Heart right ventricle (tissue), 16 donors: Measurements from ENCODE around the gene CYP27A1. TPM values are rescaled to one million over a fixed set of nuclear protein-coding genes. Genes with fewer than 3 reads are reported as not detected.

Experiments used
- ATAC-seq, 8 donors: fragments of 200-7000 bp; cut with Tn5 transposase; one replicate each; pipeline ENCODE4 v1.9.1; 2020; ENCODE audit warnings: mild to moderate bottlenecking in 8 of 8, moderate library complexity in 8 of 8, moderate number of reproducible peaks in 1 of 8
- DNase-seq, 2 donors: peaks; one replicate each; pipeline ENCODE4 v3.0.0-alpha.2; 2020
- H3K27ac ChIP-seq, 10 donors: fragments of 200-600 bp; sonication (generic) in 2 of 10; one replicate each; pipeline versions ENCODE4 v1.5.0 to v1.8.0; 2020 to 2022; ENCODE audit warnings: mild to moderate bottlenecking in 3 of 10
- H3K27me3 ChIP-seq, 7 donors: fragments of 200-600 bp; one replicate each; pipeline ENCODE4 v1.8.0; 2021 to 2022; ENCODE audit warnings: mild to moderate bottlenecking in 2 of 7
- H3K36me3 ChIP-seq, 9 donors: fragments of 200-600 bp; sonication (generic) in 1 of 9; one replicate each; pipeline versions ENCODE4 v1.5.0 to v1.8.0; 2020 to 2022; ENCODE audit warnings: mild to moderate bottlenecking in 2 of 9
- H3K4me1 ChIP-seq, 9 donors: fragments of 200-600 bp; sonication (generic) in 1 of 9; one replicate each; pipeline versions ENCODE4 v1.5.0 to v1.8.0; 2020 to 2022; ENCODE audit warnings: mild to moderate bottlenecking in 4 of 9
- H3K4me3 ChIP-seq, 10 donors: fragments of 200-600 bp; sonication (generic) in 2 of 10; one replicate each; pipeline versions ENCODE4 v1.5.0 to v1.8.0; 2020 to 2022; ENCODE audit warnings: mild to moderate bottlenecking in 7 of 10, moderate library complexity in 2 of 10
- H3K9me3 ChIP-seq, 11 donors: fragments of 200-600 bp in 10 of 11; sonication (generic) in 2 of 11; one replicate each; pipeline versions ENCODE4 v1.5.0 to v1.8.0; 2013 to 2022; ENCODE audit warnings: mild to moderate bottlenecking in 2 of 11, control low read depth in 1 of 11, moderate library complexity in 1 of 11
- CTCF ChIP-seq, 9 donors: fragments of 200-600 bp; sonication (generic) in 2 of 9; IDR thresholded peaks; one replicate each; pipeline versions ENCODE4 v1.5.0 to v1.8.0; 2021 to 2022; ENCODE audit warnings: antibody characterized with exemption in 9 of 9, mild to moderate bottlenecking in 5 of 9, moderate library complexity in 1 of 9
- WGBS, 2 donors: extraction: QIAGEN DNeasy Blood & Tissue Kit; methylation state at CpG; one replicate each; pipeline ENCODE4 v1.1.7; 2013; ENCODE audit warnings: inconsistent platforms in 1 of 2; 5-methylcytosine and 5-hydroxymethylcytosine counted together
- intact Hi-C, 10 donors: fragments of 100-400 bp; cut with DNase I; formaldehyde crosslinking; loops; one replicate each; pipeline versions ENCODE4 v1.11.1 to v1.14.2; 2022
- polyA plus RNA-seq, 2 donors: library from polyadenylated mRNA; stranded (reverse); fragments of 200-250 nt; gene quantifications; one replicate each; pipeline ENCODE4 v1.2.3, GENCODE V29; 2013
- total RNA-seq, 10 donors: library from RNA; stranded (reverse); fragmentation: NEBNext Ultra II Directional in 3 of 10; extraction: Animal tissue kit (Norgen Biotek cat#: 25700) in 3 of 10; gene quantifications; one replicate each; pipeline versions ENCODE4 v1.2.1 to v1.2.4, GENCODE V29; 2021 to 2023
- donor health status: Arrhythmogenic right ventricular cardiomyopathy.
- donor health status: ischemic (EF 13 %, LVEDD 7.1; RV severe dilation, severe dysfunction).
- donor health status: healthy with polysubstance abuse.
- donor health status: DM: no; HTN: yes; CAD: no.
- donor health status: DM: no; HTN: no; CAD: no.
- donor health status: ischemic (EF 25% LVEDD 6.9; RV normal size, moderate dysfunction).
- donor health status: ischemic (EF 25% LVEDD 5.7; RV mildly dilated, moderate dysfunction).
- donor health status: healthy.
- donor health status: DM: yes; HTN: yes; CAD: no.
- donor health status: Ischemic cardiomyopathy.
- donor health status: ischemic (EF 35%, LVEDD 5.7; RV mildly dilated, moderate dysfunction).
- donor health status: nonischemic (EF 11% LVEDD 7.7; RV severe dilation, severe dysfunction).
- donor health status: DM: yes; HTN: yes; CAD: no.
- donor health status: PGD.
- donor health status: ischemic (EF 29% LVEDD 5.4; RV normal size, mild dysfunction).
- donor health status: nonischemic (EF 23%, LVEDD 6.1; RV moderate dilation, normal function).

CYP27A1 gene
- total and polyA plus RNA-seq, 12 donors = 3.7 to 12.8 (median 7.6) TPM

GRCh38 chr2:218773881-218774280, 8.1 kb upstream of the CYP27A1 start:
- H3K36me3 ChIP-seq = no peaks in the 10 kb centered on the region

GRCh38 chr2:218776488-218776887, 5.5 kb upstream of the CYP27A1 start:
- intact Hi-C loops = no loop called here
- Histone ChIP-seq H3K27me3 (peaks cover 0 to 11% (median 0%) of the 10 kb centered on the region in 7 donors), H3K27ac (no peak overlapping the region), H3K4me1 (peaks cover 0 to 9% (median 6%) of the 10 kb centered on the region in 9 donors), H3K36me3 (no peaks in the 10 kb centered on the region), H3K9me3 (peaks cover 0 to 15% (median 0%) of the 10 kb centered on the region in 11 donors), H3K4me3 (no peak overlapping the region)
- WGBS, 2 donors = 100% methylated on average over 1 of the region's 1 CpG
- no peak for TF ChIP-seq CTCF (IDR thresholded peaks at IDR 0.05)
- no peak for DNase-seq
- ATAC-seq = no peak

More at GRCh38 chr2:218773881-218774280, 8.1 kb upstream of the CYP27A1 start:
- no peaks in the 10 kb centered on the region for H3K4me1 ChIP-seq
- H3K27me3 ChIP-seq = no peaks in the 10 kb centered on the region
- ATAC-seq (no peak), DNase-seq (no peak)
- 99 to 100% methylated on average over 2 of the region's 2 CpGs for WGBS, 2 donors
- intact Hi-C loops = no loop called here
- no peak overlapping the region for H3K27ac ChIP-seq
- no peak for TF ChIP-seq CTCF (IDR thresholded peaks at IDR 0.05)
- H3K9me3 ChIP-seq = peaks cover 0 to 15% (median 0%) of the 10 kb centered on the region in 11 donors
- no peak overlapping the region for H3K4me3 ChIP-seq

- H3K36me3 ChIP-seq = no peaks in the 10 kb centered on the region
- H3K4me3 ChIP-seq = no peak overlapping the region
- peaks cover 0 to 21% (median 0%) of the 10 kb centered on the region in 7 donors for H3K27me3 ChIP-seq
- peaks cover 0 to 13% (median 10%) of the 10 kb centered on the region in 9 donors for H3K4me1 ChIP-seq
- intact Hi-C loops = no loop called here
- 90 to 95% methylated on average over 9 of the region's 9 CpGs for WGBS, 2 donors
- ATAC-seq (no peak), DNase-seq (no peak)
- TF ChIP-seq CTCF (IDR thresholded peaks at IDR 0.05) = no peak
- peaks cover 0 to 15% (median 0%) of the 10 kb centered on the region in 11 donors for H3K9me3 ChIP-seq
- H3K27ac ChIP-seq = no peak overlapping the region
These were observed 4.5 kb upstream of the CYP27A1 start for GRCh38 chr2:218777276-218777990.

- TF ChIP-seq CTCF (IDR thresholded peaks at IDR 0.05) = no peak
- DNase-seq (no peak), ATAC-seq (no peak)
- H3K9me3 ChIP-seq = peaks cover 0 to 15% (median 0%) of the 10 kb centered on the region in 11 donors
- H3K27me3 ChIP-seq = peaks cover 0 to 30% (median 0%) of the 10 kb centered on the region in 7 donors
- intact Hi-C loops = loop anchor here in 1 of 10 donors (10.0 kb wide), 1 partner anchor 65 kb away; the partner anchor contains the start of gene TTLL4
- H3K36me3 ChIP-seq = no peaks in the 10 kb centered on the region
- no peak overlapping the region for H3K4me3 ChIP-seq
- no peak overlapping the region for H3K27ac ChIP-seq
- 81 to 94% methylated on average over 2 of the region's 2 CpGs for WGBS, 2 donors
- peaks cover 0 to 28% (median 10%) of the 10 kb centered on the region in 9 donors for H3K4me1 ChIP-seq
These were observed 1.9 kb upstream of the CYP27A1 start for GRCh38 chr2:218780046-218780445.
